Testis (tissue), 2 donors: ENCODE data around the gene PRKAR2B.

ENCODE experiments used
- POLR2A ChIP-seq: fragments of 450-650 bp; IDR thresholded peaks from one replicate; pipeline ENCODE4 v1.6.1; 2017; ENCODE audit warnings: antibody characterized with exemption, mild to moderate bottlenecking, moderate library complexity
- TF ChIP-seq, protein P1 (sequence below), 3 experiments: fragments of 450-650 bp in 2 of 3; fragments of 200-600 bp in 1 of 3; sonication (generic) in 1 of 3; IDR thresholded peaks; one replicate each; pipeline ENCODE4 v1.5.1; 2016 to 2019; ENCODE audit warnings: antibody characterized with exemption in 3 of 3, mild to moderate bottlenecking in 2 of 3, moderate library complexity in 1 of 3

DNA sequence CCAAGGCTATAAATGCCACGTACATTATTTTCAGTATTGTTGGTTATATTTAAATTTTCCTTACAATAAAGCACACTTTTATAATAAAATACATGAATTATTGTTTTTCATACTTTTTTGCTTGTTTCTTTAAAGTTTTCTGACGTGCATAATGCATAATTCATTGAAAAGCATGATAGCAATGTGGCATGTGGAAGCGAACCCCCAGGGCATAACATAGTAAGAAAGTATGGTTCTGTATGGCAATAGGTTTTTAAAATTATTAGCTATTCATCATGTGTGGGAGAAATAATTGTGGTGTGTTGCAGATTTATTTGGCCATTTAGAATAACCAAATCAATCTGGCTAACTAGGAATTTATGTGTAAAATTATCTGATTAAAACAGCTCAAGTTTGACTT is 116.9 kb downstream of the PRKAR2B start:
- TF ChIP-seq POLR2A, result no peak
- TF ChIP-seq, protein P1, sequence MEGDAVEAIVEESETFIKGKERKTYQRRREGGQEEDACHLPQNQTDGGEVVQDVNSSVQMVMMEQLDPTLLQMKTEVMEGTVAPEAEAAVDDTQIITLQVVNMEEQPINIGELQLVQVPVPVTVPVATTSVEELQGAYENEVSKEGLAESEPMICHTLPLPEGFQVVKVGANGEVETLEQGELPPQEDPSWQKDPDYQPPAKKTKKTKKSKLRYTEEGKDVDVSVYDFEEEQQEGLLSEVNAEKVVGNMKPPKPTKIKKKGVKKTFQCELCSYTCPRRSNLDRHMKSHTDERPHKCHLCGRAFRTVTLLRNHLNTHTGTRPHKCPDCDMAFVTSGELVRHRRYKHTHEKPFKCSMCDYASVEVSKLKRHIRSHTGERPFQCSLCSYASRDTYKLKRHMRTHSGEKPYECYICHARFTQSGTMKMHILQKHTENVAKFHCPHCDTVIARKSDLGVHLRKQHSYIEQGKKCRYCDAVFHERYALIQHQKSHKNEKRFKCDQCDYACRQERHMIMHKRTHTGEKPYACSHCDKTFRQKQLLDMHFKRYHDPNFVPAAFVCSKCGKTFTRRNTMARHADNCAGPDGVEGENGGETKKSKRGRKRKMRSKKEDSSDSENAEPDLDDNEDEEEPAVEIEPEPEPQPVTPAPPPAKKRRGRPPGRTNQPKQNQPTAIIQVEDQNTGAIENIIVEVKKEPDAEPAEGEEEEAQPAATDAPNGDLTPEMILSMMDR (IDR thresholded peaks at IDR 0.05), result no peak
